ENCODE results near the gene ASB18. TPM values are rescaled to one million over a fixed set of nuclear protein-coding genes. Genes with fewer than 3 reads are reported as not detected.
A peak's percentile ranks its signal among the peaks of the same experiment; 100 is the strongest.

The ASB18 gene
- total RNA-seq, 2 experiments from 2014 or later = not detected

DNA sequence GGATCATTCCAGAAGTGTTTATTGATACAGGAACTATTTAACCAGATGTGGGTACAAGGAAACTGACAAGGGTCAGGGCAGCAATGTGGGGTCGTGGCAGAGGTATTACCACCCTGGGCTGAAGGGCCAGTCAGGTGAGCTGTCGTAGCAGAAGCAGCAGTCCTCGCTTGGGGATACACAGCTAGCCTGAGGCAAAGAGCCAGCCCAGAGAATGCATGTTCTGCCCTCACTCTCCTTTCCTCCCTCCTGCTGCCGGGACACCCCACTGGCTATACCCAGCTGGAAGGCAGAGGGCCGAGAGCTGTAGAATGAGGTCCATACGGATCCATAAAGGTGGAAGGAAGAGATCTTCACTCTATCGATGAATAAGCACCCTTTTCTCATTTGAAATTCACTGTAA, 63.8 kb downstream of the ASB18 start:
- ATAC-seq (ENCODE audit: low read depth) (no peak), DNase-seq (no peak)
- Mint-ChIP-seq H3K4me1 (no peaks in the 10 kb centered on the region), H3K9me3 (no peaks in the 10 kb centered on the region), H3K27ac (no peak overlapping the region), H3K27me3 (no peaks in the 10 kb centered on the region), H3K4me3 (no peak overlapping the region), H3K36me3 (no peaks in the 10 kb centered on the region)
- POLR2A ChIA-PET = no interaction called here

DNA sequence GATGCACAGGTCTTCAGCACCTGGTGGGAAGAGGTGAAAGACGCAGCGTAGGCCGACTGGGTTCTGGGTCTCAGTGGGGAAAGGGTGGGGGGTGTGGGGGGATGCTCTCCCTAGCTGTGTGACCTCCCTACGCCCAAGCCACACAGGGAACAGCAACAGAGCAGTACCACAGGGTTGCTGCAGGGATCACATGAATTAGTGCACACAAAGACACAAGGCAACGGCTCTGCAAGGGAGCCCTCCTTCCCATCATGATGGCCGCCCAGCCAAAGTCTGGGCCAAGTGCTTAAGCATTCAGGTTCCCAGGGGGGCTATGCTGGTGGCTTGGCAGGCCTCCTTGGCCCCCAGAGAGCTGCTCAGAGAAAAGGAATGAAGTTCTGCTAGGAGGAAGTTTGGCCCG, 67.8 kb downstream of the ASB18 start:
- H3K9me3 Mint-ChIP-seq = no peaks in the 10 kb centered on the region
- POLR2A ChIA-PET = no interaction called here
- no peak for ATAC-seq (ENCODE audit: low read depth)
- no peaks in the 10 kb centered on the region for H3K4me1 Mint-ChIP-seq
- H3K27me3 Mint-ChIP-seq = no peaks in the 10 kb centered on the region
- H3K4me3 Mint-ChIP-seq = no peak overlapping the region
- H3K36me3 Mint-ChIP-seq = no peaks in the 10 kb centered on the region
- no peak overlapping the region for H3K27ac Mint-ChIP-seq
- no peak for DNase-seq

DNA sequence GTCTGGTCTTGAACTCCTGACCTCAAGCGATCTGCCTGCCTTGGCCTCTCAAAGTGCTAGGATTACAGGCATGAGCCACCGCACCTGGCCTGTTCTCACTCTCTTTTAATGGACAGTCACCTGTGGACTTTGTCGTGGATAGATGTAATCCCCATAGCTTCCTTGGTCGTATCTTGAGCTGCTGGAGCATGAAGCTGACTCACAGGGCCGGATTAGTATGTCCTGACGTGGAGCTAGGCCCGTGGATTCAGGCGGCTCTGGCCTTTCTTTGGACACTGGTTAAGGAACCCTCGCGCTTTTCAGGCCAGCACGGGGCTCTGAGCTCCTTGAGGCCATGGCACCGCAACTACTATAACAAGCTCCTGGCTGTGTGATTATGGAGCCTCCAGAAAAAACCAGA, 68.5 kb downstream of the ASB18 start:
- Mint-ChIP-seq H3K4me1 (no peaks in the 10 kb centered on the region), H3K9me3 (no peaks in the 10 kb centered on the region), H3K27ac (no peak overlapping the region), H3K36me3 (no peaks in the 10 kb centered on the region), H3K4me3 (no peak overlapping the region), H3K27me3 (no peaks in the 10 kb centered on the region)
- ATAC-seq (ENCODE audit: low read depth) = no peak
- no peak for DNase-seq
- POLR2A ChIA-PET = no interaction called here

DNA sequence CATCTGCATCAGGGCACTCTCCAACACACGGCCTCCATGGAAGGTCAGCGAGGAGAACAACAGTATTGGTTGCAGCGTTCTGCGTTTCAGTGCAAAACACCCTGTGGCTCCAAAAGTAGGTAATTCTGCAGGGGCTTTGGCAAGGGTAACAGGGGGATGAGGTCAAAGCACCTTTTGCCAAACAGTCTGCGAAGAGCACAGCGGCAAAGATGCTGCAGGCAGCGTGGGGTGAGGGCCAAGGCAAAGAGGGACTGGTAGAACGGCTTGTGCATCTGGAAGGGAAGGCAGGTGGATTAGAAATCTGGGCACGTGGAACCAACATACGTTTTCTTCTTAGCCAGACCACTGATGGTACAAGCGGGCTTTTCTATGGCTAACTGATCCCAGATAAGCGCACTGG, 69.4 kb downstream of the ASB18 start:
- no peak overlapping the region for H3K4me3 Mint-ChIP-seq
- no peaks in the 10 kb centered on the region for H3K27me3 Mint-ChIP-seq
- H3K4me1 Mint-ChIP-seq = no peaks in the 10 kb centered on the region
- no peaks in the 10 kb centered on the region for H3K9me3 Mint-ChIP-seq
- H3K27ac Mint-ChIP-seq = no peak overlapping the region
- ATAC-seq (ENCODE audit: low read depth) = no peak
- DNase-seq = no peak
- H3K36me3 Mint-ChIP-seq = no peaks in the 10 kb centered on the region
- POLR2A ChIA-PET = no interaction called here

DNA sequence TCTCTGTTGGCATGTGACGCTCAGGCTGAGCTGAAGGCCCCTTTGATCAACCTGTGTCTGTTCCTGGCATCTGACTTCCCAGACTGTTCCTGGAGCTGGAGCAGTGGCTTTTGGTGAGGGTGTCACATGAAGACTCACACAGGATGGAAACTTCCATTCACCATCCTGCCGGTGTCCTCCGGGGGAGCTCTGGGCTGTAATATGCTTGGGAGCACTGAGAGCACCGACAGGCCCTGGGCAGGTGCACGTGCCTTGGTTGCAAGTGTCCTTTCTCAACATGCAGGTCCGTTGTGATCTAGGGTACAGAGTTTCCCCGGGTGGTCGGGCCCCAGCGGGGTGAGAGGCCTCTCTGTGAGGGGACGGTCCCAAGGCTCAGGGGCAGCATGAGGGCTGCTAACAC, 71.2 kb downstream of the ASB18 start:
- Mint-ChIP-seq H3K9me3 (no peaks in the 10 kb centered on the region), H3K36me3 (no peaks in the 10 kb centered on the region), H3K4me3 (no peak overlapping the region), H3K27ac (no peak overlapping the region), H3K27me3 (no peaks in the 10 kb centered on the region), H3K4me1 (no peaks in the 10 kb centered on the region)
- ATAC-seq (ENCODE audit: low read depth) (no peak), DNase-seq (no peak)
- POLR2A ChIA-PET = no interaction called here

DNA sequence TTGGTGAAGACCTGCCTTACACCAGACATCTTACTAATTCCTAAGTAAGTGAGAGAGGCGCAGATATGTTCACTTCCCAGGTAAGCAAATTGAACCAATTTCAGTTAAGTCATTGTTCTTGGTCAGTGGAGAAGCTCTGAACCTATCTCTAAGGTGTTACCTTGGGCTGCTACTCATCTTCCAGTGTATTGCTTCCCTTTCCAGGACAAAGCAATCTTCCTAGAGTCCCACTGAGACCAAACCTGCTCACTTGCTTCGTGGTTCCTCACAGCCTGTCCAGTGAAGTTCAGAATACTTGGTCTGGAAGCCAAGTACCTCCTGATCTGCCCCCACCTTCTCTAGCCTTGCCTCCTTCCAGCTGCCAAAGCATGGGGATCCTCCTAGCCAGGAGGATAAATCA, 73.5 kb downstream of the ASB18 start:
- H3K27ac Mint-ChIP-seq = no peak overlapping the region
- H3K9me3 Mint-ChIP-seq = no peaks in the 10 kb centered on the region
- no peaks in the 10 kb centered on the region for H3K4me1 Mint-ChIP-seq
- peaks cover 1% of the 10 kb centered on the region for H3K27me3 Mint-ChIP-seq
- POLR2A ChIA-PET = no interaction called here
- no peaks in the 10 kb centered on the region for H3K36me3 Mint-ChIP-seq
- no peak overlapping the region for H3K4me3 Mint-ChIP-seq
- no peak for ATAC-seq (ENCODE audit: low read depth)
- no peak for DNase-seq

DNA sequence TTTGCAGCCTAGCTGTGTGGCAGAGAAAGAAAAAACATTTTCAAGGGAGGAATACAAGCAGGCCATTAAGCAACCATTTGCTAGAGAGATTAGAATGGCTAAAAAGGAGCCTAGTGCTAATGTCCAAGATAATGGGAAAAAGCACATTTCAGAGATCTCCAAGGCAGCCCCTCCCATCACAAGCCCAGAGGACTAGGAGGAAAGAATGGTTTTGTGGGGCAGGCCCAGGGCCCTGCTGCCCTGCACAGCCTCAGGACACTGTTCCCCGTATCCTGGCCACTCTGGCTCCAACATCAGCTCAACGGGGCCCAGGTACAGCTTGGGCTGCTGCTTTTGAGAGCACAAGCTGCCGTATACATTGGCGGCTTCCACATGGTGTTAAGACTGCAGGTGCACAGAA, 79.5 kb downstream of the ASB18 start:
- ATAC-seq (ENCODE audit: low read depth) = no peak
- Mint-ChIP-seq H3K9me3 (no peaks in the 10 kb centered on the region), H3K4me1 (peaks cover 3% of the 10 kb centered on the region), H3K27me3 (peaks cover 20% of the 10 kb centered on the region), H3K36me3 (no peaks in the 10 kb centered on the region), H3K27ac (no peak overlapping the region), H3K4me3 (no peak overlapping the region)
- POLR2A ChIA-PET = no interaction called here
- DNase-seq = no peak

DNA sequence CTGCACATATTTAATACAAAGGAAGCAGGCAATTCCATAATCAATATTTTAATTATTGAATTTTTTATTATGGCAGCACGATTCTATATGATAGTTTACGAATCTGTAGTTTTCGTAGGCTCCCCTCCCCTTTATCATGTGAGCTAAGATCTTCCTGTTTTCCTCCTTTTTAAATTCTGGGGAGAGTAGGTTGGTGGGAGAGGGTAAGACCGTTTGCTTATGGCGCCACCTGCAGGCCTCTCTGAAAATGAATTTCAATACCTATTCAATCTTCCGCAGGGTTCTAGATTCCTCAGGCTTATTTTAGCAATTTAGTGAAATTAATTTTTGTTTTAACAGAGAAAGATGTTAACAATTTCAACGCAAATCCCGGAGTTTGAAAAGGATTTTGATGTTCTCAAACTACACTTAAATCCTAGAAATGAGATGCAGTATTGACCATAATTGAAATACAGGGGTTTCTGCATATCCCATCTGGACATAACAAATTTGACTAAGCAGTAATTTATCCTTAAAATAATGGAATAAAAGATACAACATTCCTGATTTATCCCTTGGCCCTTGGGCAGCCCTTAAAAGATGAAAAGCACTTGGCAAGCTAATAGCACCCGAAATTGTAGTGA, 83.3 kb downstream of the ASB18 start:
- H3K27me3 Mint-ChIP-seq = peaks cover 49% of the 10 kb centered on the region
- ATAC-seq (ENCODE audit: low read depth) (no peak), DNase-seq (no peak)
- peak overlapping the region; percentile 67 for H3K27ac Mint-ChIP-seq
- H3K4me3 Mint-ChIP-seq = no peak overlapping the region
- no peaks in the 10 kb centered on the region for H3K36me3 Mint-ChIP-seq
- peaks cover 3% of the 10 kb centered on the region for H3K4me1 Mint-ChIP-seq
- no peaks in the 10 kb centered on the region for H3K9me3 Mint-ChIP-seq
- POLR2A ChIA-PET = no interaction called here

DNA sequence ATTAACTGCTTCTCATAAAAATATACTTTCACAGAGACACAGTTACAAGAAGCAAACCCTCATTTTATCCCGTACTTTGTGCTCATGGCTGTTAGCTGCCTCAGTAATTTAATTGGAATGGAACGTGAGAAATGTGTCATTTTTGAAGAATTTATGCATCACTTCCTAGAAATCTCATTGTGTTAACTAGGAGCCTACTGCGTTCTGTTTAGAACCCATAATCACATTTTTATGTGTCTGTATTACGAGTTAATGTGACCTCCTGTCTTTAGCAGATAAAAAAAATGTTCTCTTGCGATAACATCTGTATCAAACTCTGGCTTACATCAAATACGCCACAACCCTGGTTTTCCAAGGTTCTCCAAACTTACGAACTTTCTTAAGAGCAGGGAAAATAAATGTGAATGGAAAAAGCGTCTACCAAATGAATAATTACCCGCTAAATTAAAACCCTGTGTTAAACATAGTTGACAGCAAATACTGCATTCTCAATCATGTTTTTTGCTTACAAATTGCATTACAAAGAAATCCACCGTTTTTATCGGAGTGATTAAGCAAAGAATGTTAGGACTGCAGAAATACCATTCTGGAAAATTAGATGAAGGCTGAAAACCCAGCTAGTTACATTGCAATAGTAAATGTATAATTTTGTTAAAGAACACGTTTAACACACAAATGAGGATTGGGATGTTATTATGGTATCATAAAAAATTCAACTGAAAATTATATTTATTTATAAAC, 84.0 kb downstream of the ASB18 start:
- H3K9me3 Mint-ChIP-seq = no peaks in the 10 kb centered on the region
- DNase-seq (no peak), ATAC-seq (ENCODE audit: low read depth) (no peak)
- no peak overlapping the region for H3K4me3 Mint-ChIP-seq
- peaks cover 51% of the 10 kb centered on the region for H3K27me3 Mint-ChIP-seq
- no peak overlapping the region for H3K27ac Mint-ChIP-seq
- POLR2A ChIA-PET = no interaction called here
- H3K4me1 Mint-ChIP-seq = peaks cover 3% of the 10 kb centered on the region
- H3K36me3 Mint-ChIP-seq = no peaks in the 10 kb centered on the region

DNA sequence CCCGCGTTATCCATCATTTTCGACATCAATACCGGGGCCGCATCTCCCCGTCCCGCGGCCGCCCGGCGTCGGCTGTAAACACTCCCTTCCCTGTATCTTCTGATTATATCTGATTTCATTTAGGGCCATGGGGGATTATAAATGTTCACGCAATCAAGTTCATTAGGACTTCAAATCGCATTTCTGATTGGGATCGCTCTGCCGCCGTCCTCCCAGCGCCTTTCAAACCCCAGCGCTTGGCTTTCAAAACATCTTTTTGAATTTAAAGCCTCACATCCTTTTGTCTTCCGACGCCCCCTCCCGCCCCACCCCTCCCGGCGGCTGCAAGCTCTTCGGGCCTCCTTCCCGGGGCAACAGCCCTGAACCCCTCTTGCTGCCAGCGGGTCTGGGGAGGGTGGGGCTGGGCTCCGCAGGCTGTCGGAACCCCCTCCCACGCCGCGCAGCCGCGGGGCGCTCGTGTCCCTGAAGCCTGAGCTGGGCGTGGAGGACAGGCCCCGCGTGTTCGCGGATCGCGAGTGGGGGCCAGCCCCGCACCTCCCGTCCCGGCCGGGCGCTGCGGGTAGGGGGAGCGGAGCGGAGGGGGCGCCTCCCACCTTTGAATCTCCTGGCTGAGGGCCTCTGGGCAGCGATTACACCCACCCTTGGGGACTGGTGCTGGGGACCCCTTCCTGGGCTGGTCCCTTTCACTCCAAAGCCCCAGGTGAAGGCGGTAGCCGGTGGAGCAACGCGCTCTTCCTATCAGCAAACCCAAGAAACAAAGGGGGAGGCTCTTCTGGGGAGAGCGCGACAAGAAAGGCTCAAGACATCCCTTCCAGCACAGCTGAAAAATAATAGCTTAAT, 84.8 kb downstream of the ASB18 start:
- H3K27me3 Mint-ChIP-seq = peaks cover 59% of the 10 kb centered on the region
- H3K4me3 Mint-ChIP-seq = no peak overlapping the region

DNA sequence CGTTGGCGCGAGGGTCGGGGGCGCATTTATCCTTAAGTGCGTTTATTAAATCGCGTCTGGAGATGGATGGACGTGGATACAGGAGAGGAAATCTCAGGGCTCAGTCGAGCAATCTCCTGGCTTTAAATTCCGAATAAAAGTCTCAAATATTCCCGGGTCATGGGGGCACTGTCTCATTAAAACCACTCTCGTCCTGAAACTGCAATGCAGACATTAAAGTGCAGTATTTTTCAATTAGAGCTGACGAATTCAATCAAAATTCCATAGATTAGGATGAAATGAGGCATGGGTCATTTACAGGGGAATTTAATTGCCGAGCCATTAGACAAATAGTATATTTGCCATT, 85.3 kb downstream of the ASB18 start:
- H3K36me3 Mint-ChIP-seq = no peaks in the 10 kb centered on the region
- H3K27me3 Mint-ChIP-seq = peaks cover 65% of the 10 kb centered on the region
- peaks cover 3% of the 10 kb centered on the region for H3K4me1 Mint-ChIP-seq
- H3K27ac Mint-ChIP-seq = no peak overlapping the region
- H3K4me3 Mint-ChIP-seq = no peak overlapping the region
- DNase-seq (no peak), ATAC-seq (ENCODE audit: low read depth) (no peak)
- POLR2A ChIA-PET = no interaction called here
- no peaks in the 10 kb centered on the region for H3K9me3 Mint-ChIP-seq

More for the DNA sequence above, 84.8 kb downstream of the ASB18 start:
- Mint-ChIP-seq H3K4me1 (peaks cover 3% of the 10 kb centered on the region), H3K36me3 (no peaks in the 10 kb centered on the region), H3K27ac (no peak overlapping the region), H3K9me3 (no peaks in the 10 kb centered on the region)
- DNase-seq = no peak
- POLR2A ChIA-PET = no interaction called here
- no peak for ATAC-seq (ENCODE audit: low read depth)

DNA sequence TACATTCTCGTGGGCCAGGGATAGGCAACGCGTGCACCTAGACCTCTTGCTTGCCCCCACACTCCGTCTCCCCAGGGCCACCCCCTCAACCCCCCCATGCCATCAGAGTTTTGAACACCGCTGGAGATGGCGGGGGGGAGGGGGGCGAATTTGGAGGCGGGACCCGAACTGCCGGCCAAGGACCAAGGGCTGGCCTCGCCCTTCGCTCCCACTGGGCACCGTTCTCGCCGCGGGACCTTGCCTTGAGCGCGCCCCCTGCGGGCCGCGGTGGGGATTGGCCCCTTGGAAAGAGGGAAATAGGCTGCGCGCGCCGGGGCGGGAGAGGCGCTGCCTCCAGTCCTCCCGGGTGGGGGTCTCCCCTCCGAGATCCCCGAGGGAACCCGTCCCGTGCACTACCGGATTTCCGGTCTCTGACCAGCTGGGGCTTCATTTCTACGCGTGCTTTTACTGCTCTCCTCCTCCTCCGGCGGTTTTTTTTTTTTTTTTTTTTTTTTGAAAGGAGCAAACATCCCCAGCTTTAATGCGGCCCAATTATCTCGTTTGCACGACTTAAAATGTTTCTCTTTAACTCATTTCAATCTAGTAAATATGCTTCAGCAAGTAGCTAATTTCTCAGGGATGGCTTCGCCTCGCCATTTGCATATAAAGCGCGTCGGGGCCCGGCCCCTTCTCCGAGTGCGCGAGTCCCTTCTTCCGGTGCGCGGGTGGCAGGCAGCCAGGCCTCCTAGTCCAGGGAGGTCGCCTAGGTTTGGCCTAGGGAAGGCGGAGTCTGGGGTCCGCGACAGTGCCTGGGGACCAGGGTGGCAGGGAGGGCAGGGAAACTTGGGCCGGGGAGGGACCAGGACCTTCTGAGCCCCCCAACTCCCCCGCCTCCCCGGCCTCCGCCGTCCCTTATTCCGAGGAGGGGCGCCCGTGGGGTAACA, 86.0 kb downstream of the ASB18 start:
- no peak overlapping the region for H3K27ac Mint-ChIP-seq

DNA sequence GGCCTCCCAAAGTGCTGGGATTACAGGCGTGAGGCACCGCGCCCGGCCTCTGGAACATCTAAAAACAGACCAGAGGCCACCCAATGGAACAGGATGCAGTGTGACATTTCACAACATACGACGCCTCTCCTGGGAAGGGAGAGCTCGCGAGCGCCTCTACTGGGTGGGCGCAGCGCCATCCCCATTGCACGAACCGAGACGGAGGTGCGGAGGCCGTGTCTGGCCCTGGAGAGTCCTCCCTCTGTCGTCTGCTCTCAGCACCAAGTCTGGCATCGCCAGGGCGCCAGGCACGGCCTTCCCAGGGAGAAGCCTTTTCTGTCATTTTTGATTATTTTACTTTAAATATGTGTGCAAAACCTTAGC, 86.6 kb downstream of the ASB18 start:
- Mint-ChIP-seq H3K27me3 (peaks cover 67% of the 10 kb centered on the region), H3K36me3 (no peaks in the 10 kb centered on the region), H3K4me1 (peaks cover 3% of the 10 kb centered on the region), H3K27ac (no peak overlapping the region), H3K9me3 (no peaks in the 10 kb centered on the region), H3K4me3 (no peak overlapping the region)
- ATAC-seq (ENCODE audit: low read depth) (peak; percentile 33), DNase-seq (no peak)
- POLR2A ChIA-PET = no interaction called here

More for the DNA sequence above, 86.0 kb downstream of the ASB18 start:
- no peak for ATAC-seq (ENCODE audit: low read depth)
- Mint-ChIP-seq H3K36me3 (no peaks in the 10 kb centered on the region), H3K27me3 (peaks cover 68% of the 10 kb centered on the region), H3K4me1 (peaks cover 3% of the 10 kb centered on the region), H3K9me3 (no peaks in the 10 kb centered on the region), H3K4me3 (peak overlapping the region; percentile 32)
- POLR2A ChIA-PET = no interaction called here
- no peak for DNase-seq
